H9 (cell line): ENCODE measurements around the gene ZSWIM5. TPM values are rescaled to one million over a fixed set of nuclear protein-coding genes. Genes with fewer than 3 reads are reported as not detected.

ENCODE experiments used
- DNase-seq: peaks from one replicate; pipeline ENCODE4 v3.0.0-alpha.2; 2017
- H2AFZ ChIP-seq: one replicate; pipeline ENCODE4 v1.6.1; 2013; ENCODE audit warnings: mild to moderate bottlenecking, low read length, control low read depth, moderate library complexity
- H2AK5ac ChIP-seq: 2 replicates; pipeline ENCODE4 v1.6.1; 2013; ENCODE audit warnings: low read length, control low read depth, mixed read lengths; ENCODE audit not compliant: insufficient read length
- H2BK120ac ChIP-seq: one replicate; pipeline ENCODE4 v1.6.1; 2013; ENCODE audit warnings: low read depth, mild to moderate bottlenecking, low read length, control low read depth, inconsistent platforms; ENCODE audit not compliant: poor library complexity, severe bottlenecking
- H2BK12ac ChIP-seq: 2 replicates; pipeline ENCODE4 v1.6.1; 2013; ENCODE audit warnings: low read length, control low read depth, mixed read lengths, low read depth; ENCODE audit not compliant: insufficient read length
- H2BK15ac ChIP-seq: 2 replicates; pipeline ENCODE4 v1.6.1; 2013; ENCODE audit warnings: low read depth, low read length, control low read depth
- H2BK20ac ChIP-seq: one replicate; pipeline ENCODE4 v1.6.1; 2013; ENCODE audit warnings: low read depth, mild to moderate bottlenecking, low read length, control low read depth, inconsistent platforms; ENCODE audit not compliant: poor library complexity, severe bottlenecking
- H2BK5ac ChIP-seq: 2 replicates; pipeline ENCODE4 v1.6.1; 2013; ENCODE audit warnings: low read length, control low read depth, mixed read lengths; ENCODE audit not compliant: insufficient read length
- H3K14ac ChIP-seq: 2 replicates; pipeline ENCODE4 v1.6.1; 2013; ENCODE audit warnings: low read length, control low read depth; ENCODE audit not compliant: insufficient read depth
- H3K18ac ChIP-seq: 2 replicates; pipeline ENCODE4 v1.6.1; 2013; ENCODE audit warnings: low read depth, mild to moderate bottlenecking, mixed read lengths, low read length, control low read depth; ENCODE audit not compliant: insufficient read length
- H3K23ac ChIP-seq: 2 replicates; pipeline ENCODE4 v1.6.1; 2013; ENCODE audit warnings: low read length, control low read depth, mixed read lengths, low read depth; ENCODE audit not compliant: insufficient read length
- H3K23me2 ChIP-seq: 2 replicates; pipeline ENCODE4 v1.6.1; 2013; ENCODE audit warnings: low read depth, mild to moderate bottlenecking, mixed read lengths, low read length, control low read depth; ENCODE audit not compliant: insufficient read length, poor library complexity, severe bottlenecking
- H3K27ac ChIP-seq: 2 replicates; pipeline ENCODE4 v1.5.1; 2013; ENCODE audit warnings: low read length, control low read depth, mixed read lengths, low read depth; ENCODE audit not compliant: insufficient read length
- H3K27me3 ChIP-seq: 2 replicates; pipeline ENCODE4 v1.6.1; 2013; ENCODE audit warnings: low read length, control low read depth, inconsistent platforms; ENCODE audit not compliant: insufficient read depth
- H3K4ac ChIP-seq: 2 replicates; pipeline ENCODE4 v1.6.1; 2013; ENCODE audit warnings: low read depth, mild to moderate bottlenecking, control low read depth, inconsistent platforms, low read length, moderate library complexity
- H3K4me1 ChIP-seq: 2 replicates; pipeline ENCODE4 v1.6.1; 2013; ENCODE audit warnings: low read length, control low read depth, inconsistent platforms; ENCODE audit not compliant: insufficient read depth
- H3K4me2 ChIP-seq: 2 replicates; pipeline ENCODE4 v1.6.1; 2013; ENCODE audit warnings: low read length, control low read depth, mixed read lengths; ENCODE audit not compliant: insufficient read length, insufficient read depth
- H3K56ac ChIP-seq: 2 replicates; pipeline ENCODE4 v1.6.1; 2013; ENCODE audit warnings: low read depth, mild to moderate bottlenecking, mixed read lengths, low read length, control low read depth; ENCODE audit not compliant: insufficient read length
- H3K79me1 ChIP-seq: 2 replicates; pipeline ENCODE4 v1.6.1; 2013; ENCODE audit warnings: low read depth, mild to moderate bottlenecking, moderate library complexity, low read length, control low read depth, inconsistent platforms; ENCODE audit not compliant: insufficient read depth, poor library complexity, severe bottlenecking
- H3K79me2 ChIP-seq: 2 replicates; pipeline ENCODE4 v1.6.1; 2013; ENCODE audit warnings: low read length, control low read depth, inconsistent platforms; ENCODE audit not compliant: insufficient read depth
- H3K9ac ChIP-seq: 2 replicates; pipeline ENCODE4 v1.6.1; 2013; ENCODE audit warnings: low read length, control low read depth, mixed read lengths; ENCODE audit not compliant: insufficient read length; ENCODE audit errors: extremely low read depth
- H3K9me3 ChIP-seq: one replicate; pipeline ENCODE4 v1.6.1; 2013; ENCODE audit warnings: low read depth, low read length, inconsistent platforms; ENCODE audit not compliant: control insufficient read depth
- H3T11ph ChIP-seq: one replicate; pipeline ENCODE4 v1.6.1; 2013; ENCODE audit warnings: mild to moderate bottlenecking, low read length, control low read depth, inconsistent platforms
- H4K20me1 ChIP-seq: one replicate; pipeline ENCODE4 v1.6.1; 2013; ENCODE audit not compliant: control insufficient read depth, insufficient read length, insufficient read depth
- H4K5ac ChIP-seq: 2 replicates; pipeline ENCODE4 v1.6.1; 2013; ENCODE audit warnings: low read depth, mild to moderate bottlenecking, mixed read lengths, low read length, control low read depth; ENCODE audit not compliant: insufficient read length
- H4K8ac ChIP-seq: replicated peaks from 2 replicates; pipeline ENCODE4 v1.6.1; 2013; ENCODE audit warnings: low read length, control low read depth, mixed read lengths, low read depth; ENCODE audit not compliant: insufficient read length
- H4K91ac ChIP-seq: 2 replicates; pipeline ENCODE4 v1.6.1; 2013; ENCODE audit warnings: low read depth, mild to moderate bottlenecking, moderate library complexity, mixed read lengths, low read length, control low read depth; ENCODE audit not compliant: insufficient read length
- H3K27ac Mint-ChIP-seq, 3 experiments: 2 replicates in 2 of 3; 3 replicates in 1 of 3; pipeline ENCODE4 v1.8.0; 2020 to 2021; ENCODE audit warnings: mixed read lengths in 3 of 3, mild to moderate bottlenecking in 1 of 3, moderate library complexity in 1 of 3
- H3K27me3 Mint-ChIP-seq: 2 replicates; pipeline ENCODE4 v1.8.0; 2021; ENCODE audit warnings: low read depth, mild to moderate bottlenecking, moderate library complexity, mixed read lengths
- H3K36me3 Mint-ChIP-seq, 3 experiments: 2 replicates in 2 of 3; 3 replicates in 1 of 3; pipeline ENCODE4 v1.8.0; 2020 to 2021; ENCODE audit warnings: low read depth in 3 of 3, mixed read lengths in 3 of 3; ENCODE audit not compliant: insufficient read depth in 1 of 3
- H3K4me1 Mint-ChIP-seq, 2 experiments: 2 replicates each; pipeline ENCODE4 v1.8.0; 2020; ENCODE audit warnings: mixed read lengths in 2 of 2
- H3K4me3 Mint-ChIP-seq, 2 experiments: 2 replicates in 1 of 2; 3 replicates in 1 of 2; pipeline ENCODE4 v1.8.0; 2020 to 2021; ENCODE audit warnings: mild to moderate bottlenecking in 2 of 2, mixed read lengths in 2 of 2, moderate library complexity in 1 of 2
- H3K9me3 Mint-ChIP-seq, 2 experiments: 2 replicates in 1 of 2; 3 replicates in 1 of 2; pipeline ENCODE4 v1.8.0; 2020; ENCODE audit warnings: mild to moderate bottlenecking in 2 of 2, mixed read lengths in 2 of 2, moderate library complexity in 1 of 2
- WGBS: extraction: QIAGEN DNeasy Blood & Tissue Kit; methylation state at CpG from one replicate; pipeline ENCODE4 v1.1.7; 2013; ENCODE audit warnings: missing lambda C conversion rate, low lambda C conversion rate, mixed read lengths; ENCODE audit not compliant: insufficient read length; ENCODE audit errors: extremely low coverage; 5-methylcytosine and 5-hydroxymethylcytosine counted together
- total RNA-seq: library from RNA; stranded (reverse); gene quantifications from 2 replicates; pipeline ENCODE4 v1.2.1, GENCODE V29; 2021
- TF ChIP-seq, protein P1 (sequence below): fragments of 200-600 bp; sonication (generic); conservative IDR thresholded peaks from 3 replicates; pipeline ENCODE4 v1.8.0; 2021; ENCODE audit warnings: antibody characterized with exemption, mild to moderate bottlenecking

ZSWIM5 gene
- total RNA-seq, 1 experiment from 2014 or later = 3.5 TPM

- no peaks in the 10 kb centered on the region for H3K79me1 ChIP-seq
- no peak overlapping the region for H2BK20ac ChIP-seq
- H4K5ac ChIP-seq = no peak overlapping the region
- no peak overlapping the region for H3K14ac ChIP-seq
- Mint-ChIP-seq H3K27ac (no peak overlapping the region), H3K4me1 (no peaks in the 10 kb centered on the region), H3K27me3 (peaks cover 3% of the 10 kb centered on the region; the same call in 1 of the 2 replicates), H3K36me3 (peaks cover 7 to 31% (median 18%) of the 10 kb centered on the region in 3 experiments), H3K9me3 (peaks cover 68 to 69% of the 10 kb centered on the region in 2 experiments), H3K4me3 (no peak overlapping the region)
- H2BK120ac ChIP-seq = no peak overlapping the region
- H2BK15ac ChIP-seq = no peak overlapping the region
- no peak overlapping the region for H2AFZ ChIP-seq
- H2BK12ac ChIP-seq = no peak overlapping the region
- H4K8ac ChIP-seq = no peak overlapping the region
- WGBS = no CpG with 5 or more reads among the region's 2 CpGs
- H3K18ac ChIP-seq = no peak overlapping the region
- H3T11ph ChIP-seq = no peak overlapping the region
- no peak overlapping the region for H3K23ac ChIP-seq
- H3K9ac ChIP-seq = no peak overlapping the region
- H4K20me1 ChIP-seq = no peaks in the 10 kb centered on the region
- no peaks in the 10 kb centered on the region for H3K27me3 ChIP-seq
- TF ChIP-seq, protein P1, sequence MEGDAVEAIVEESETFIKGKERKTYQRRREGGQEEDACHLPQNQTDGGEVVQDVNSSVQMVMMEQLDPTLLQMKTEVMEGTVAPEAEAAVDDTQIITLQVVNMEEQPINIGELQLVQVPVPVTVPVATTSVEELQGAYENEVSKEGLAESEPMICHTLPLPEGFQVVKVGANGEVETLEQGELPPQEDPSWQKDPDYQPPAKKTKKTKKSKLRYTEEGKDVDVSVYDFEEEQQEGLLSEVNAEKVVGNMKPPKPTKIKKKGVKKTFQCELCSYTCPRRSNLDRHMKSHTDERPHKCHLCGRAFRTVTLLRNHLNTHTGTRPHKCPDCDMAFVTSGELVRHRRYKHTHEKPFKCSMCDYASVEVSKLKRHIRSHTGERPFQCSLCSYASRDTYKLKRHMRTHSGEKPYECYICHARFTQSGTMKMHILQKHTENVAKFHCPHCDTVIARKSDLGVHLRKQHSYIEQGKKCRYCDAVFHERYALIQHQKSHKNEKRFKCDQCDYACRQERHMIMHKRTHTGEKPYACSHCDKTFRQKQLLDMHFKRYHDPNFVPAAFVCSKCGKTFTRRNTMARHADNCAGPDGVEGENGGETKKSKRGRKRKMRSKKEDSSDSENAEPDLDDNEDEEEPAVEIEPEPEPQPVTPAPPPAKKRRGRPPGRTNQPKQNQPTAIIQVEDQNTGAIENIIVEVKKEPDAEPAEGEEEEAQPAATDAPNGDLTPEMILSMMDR = no peak
- H3K79me2 ChIP-seq = no peaks in the 10 kb centered on the region
- H3K9me3 ChIP-seq = no peaks in the 10 kb centered on the region
- no peak overlapping the region for H2BK5ac ChIP-seq
- H3K27ac ChIP-seq = no peak overlapping the region
- H3K4me2 ChIP-seq = no peak overlapping the region
- H3K23me2 ChIP-seq = no peaks in the 10 kb centered on the region
- no peak for DNase-seq
- H3K4me1 ChIP-seq = no peaks in the 10 kb centered on the region
- H3K56ac ChIP-seq = no peak overlapping the region
- H2AK5ac ChIP-seq = no peak overlapping the region
- no peak overlapping the region for H3K4ac ChIP-seq
- no peak overlapping the region for H4K91ac ChIP-seq
Measured at GRCh38 chr1:45238846-45239245, 32.4 kb upstream of the ZSWIM5 start.
